NCI-H128 (cell line): ENCODE measurements around the gene FAM53B.

Source experiments
- DNase-seq: peaks from one replicate; lab custom pipeline; 2025; ENCODE audit not compliant: unreplicated experiment; lab: John Stamatoyannopoulos, UW

The FAM53B gene

GRCh38 chr10:124665091-124665490 is 79.1 kb downstream of the FAM53B start:
- no peak for DNase-seq

- DNase-seq = no peak
Measured at GRCh38 chr10:124663766-124664360, 80.3 kb downstream of the FAM53B start.

- no peak for DNase-seq
Measured at GRCh38 chr10:124663228-124663627, 81.0 kb downstream of the FAM53B start.

GRCh38 chr10:124661660-124662180 is 82.5 kb downstream of the FAM53B start:
- no peak for DNase-seq

GRCh38 chr10:124660404-124661125 is 83.6 kb downstream of the FAM53B start:
- DNase-seq = no peak

- DNase-seq = no peak
Measured at GRCh38 chr10:124659380-124659779, 84.8 kb downstream of the FAM53B start.

GRCh38 chr10:124658591-124659242 is 85.5 kb downstream of the FAM53B start:
- no peak for DNase-seq

- DNase-seq = no peak
Measured at GRCh38 chr10:124657806-124658205, 86.4 kb downstream of the FAM53B start.

- DNase-seq = no peak
Measured at GRCh38 chr10:124656541-124656940, 87.6 kb downstream of the FAM53B start.

- no peak for DNase-seq
Measured at GRCh38 chr10:124656113-124656490, 88.1 kb downstream of the FAM53B start.

- no peak for DNase-seq
Measured at GRCh38 chr10:124655191-124656112, 88.7 kb downstream of the FAM53B start.

- DNase-seq = no peak
Measured at GRCh38 chr10:124654686-124655085, 89.5 kb downstream of the FAM53B start.

- DNase-seq = no peak
Measured at GRCh38 chr10:124653811-124654651, 90.1 kb downstream of the FAM53B start.

GRCh38 chr10:124653311-124653710 is 90.9 kb downstream of the FAM53B start:
- no peak for DNase-seq

- DNase-seq = no peak
Measured at GRCh38 chr10:124652701-124653100, 91.5 kb downstream of the FAM53B start.

- no peak for DNase-seq
Measured at GRCh38 chr10:124652200-124652599, 92.0 kb downstream of the FAM53B start.

- no peak for DNase-seq
Measured at GRCh38 chr10:124651402-124651891, 92.7 kb downstream of the FAM53B start.

- no peak for DNase-seq
Measured at GRCh38 chr10:124650820-124651401, 93.3 kb downstream of the FAM53B start.

GRCh38 chr10:124650263-124650662 is 93.9 kb downstream of the FAM53B start:
- DNase-seq = no peak

- DNase-seq = no peak
Measured at GRCh38 chr10:124649214-124649613, 95.0 kb downstream of the FAM53B start.
